Endothelial cell (in vitro differentiated cells): ENCODE data around the gene SCAF8. TPM values are rescaled to one million over a fixed set of nuclear protein-coding genes. Genes with fewer than 3 reads are reported as not detected.

Experiments
- DNase-seq: peaks from one replicate; pipeline ENCODE4 v3.0.0; 2021; ENCODE audit warnings: low spot score
- H3K27ac Mint-ChIP-seq: one replicate; pipeline ENCODE4 v1.8.0; 2021; ENCODE audit warnings: mixed read lengths, inconsistent platforms; ENCODE audit not compliant: unreplicated experiment
- H3K27me3 Mint-ChIP-seq: one replicate; pipeline ENCODE4 v1.8.0; 2021; ENCODE audit warnings: mild to moderate bottlenecking, moderate library complexity, mixed read lengths, inconsistent platforms; ENCODE audit not compliant: unreplicated experiment
- H3K36me3 Mint-ChIP-seq: one replicate; pipeline ENCODE4 v1.8.0; 2021; ENCODE audit warnings: mild to moderate bottlenecking, low read depth, mixed read lengths, inconsistent platforms; ENCODE audit not compliant: unreplicated experiment
- H3K4me1 Mint-ChIP-seq: one replicate; pipeline ENCODE4 v1.8.0; 2021; ENCODE audit warnings: mild to moderate bottlenecking, mixed read lengths, inconsistent platforms; ENCODE audit not compliant: unreplicated experiment
- H3K4me3 Mint-ChIP-seq: one replicate; pipeline ENCODE4 v1.8.0; 2021; ENCODE audit warnings: mild to moderate bottlenecking, mixed read lengths, inconsistent platforms; ENCODE audit not compliant: unreplicated experiment
- H3K9me3 Mint-ChIP-seq: one replicate; pipeline ENCODE4 v1.8.0; 2021; ENCODE audit warnings: mixed read lengths, inconsistent platforms; ENCODE audit not compliant: unreplicated experiment
- CTCF ChIP-seq: fragments of 200-600 bp; sonication (generic); IDR thresholded peaks from one replicate; pipeline ENCODE4 v1.5.0; 2021; ENCODE audit warnings: antibody characterized with exemption; ENCODE audit not compliant: unreplicated experiment
- total RNA-seq: library from RNA; stranded (reverse); fragmentation: NEBNext Ultra II Directional; extraction: Animal tissue kit (Norgen Biotek cat#: 25700); gene quantifications from one replicate; pipeline ENCODE4 v1.2.1, GENCODE V29; 2021; ENCODE audit not compliant: unreplicated experiment

Gene SCAF8
- total RNA-seq, 1 donor from 2014 or later, result 51.4 TPM

GRCh38 chr6:154821099-154821498, 87.9 kb downstream of the SCAF8 start:
- H3K4me3 Mint-ChIP-seq, result no peak overlapping the region
- no peak overlapping the region for H3K27ac Mint-ChIP-seq
- no peak for TF ChIP-seq CTCF
- H3K27me3 Mint-ChIP-seq, result no peaks in the 10 kb centered on the region
- no peak for DNase-seq
- no peaks in the 10 kb centered on the region for H3K9me3 Mint-ChIP-seq
- H3K4me1 Mint-ChIP-seq, result peaks cover 20% of the 10 kb centered on the region
- H3K36me3 Mint-ChIP-seq, result peaks cover 19% of the 10 kb centered on the region

- no peaks in the 10 kb centered on the region for H3K9me3 Mint-ChIP-seq
- DNase-seq, result no peak
- TF ChIP-seq CTCF, result no peak
- H3K4me3 Mint-ChIP-seq, result no peak overlapping the region
- no peaks in the 10 kb centered on the region for H3K27me3 Mint-ChIP-seq
- H3K4me1 Mint-ChIP-seq, result peaks cover 15% of the 10 kb centered on the region
- H3K27ac Mint-ChIP-seq, result peak overlapping the region; percentile 49
- H3K36me3 Mint-ChIP-seq, result peaks cover 14% of the 10 kb centered on the region
Observed at GRCh38 chr6:154821638-154822037, 88.4 kb downstream of the SCAF8 start.

- no peaks in the 10 kb centered on the region for H3K9me3 Mint-ChIP-seq
- H3K27me3 Mint-ChIP-seq, result peaks cover 3% of the 10 kb centered on the region
- H3K36me3 Mint-ChIP-seq, result peaks cover 16% of the 10 kb centered on the region
- peaks cover 14% of the 10 kb centered on the region for H3K4me1 Mint-ChIP-seq
- TF ChIP-seq CTCF, result no peak
- no peak overlapping the region for H3K4me3 Mint-ChIP-seq
- H3K27ac Mint-ChIP-seq, result peak overlapping the region; percentile 11
- no peak for DNase-seq
Observed at GRCh38 chr6:154822947-154823558, 89.8 kb downstream of the SCAF8 start.

- no peak for TF ChIP-seq CTCF
- peak; percentile 13 for DNase-seq
- H3K36me3 Mint-ChIP-seq, result peaks cover 16% of the 10 kb centered on the region
- no peaks in the 10 kb centered on the region for H3K9me3 Mint-ChIP-seq
- peaks cover 3% of the 10 kb centered on the region for H3K27me3 Mint-ChIP-seq
- H3K27ac Mint-ChIP-seq, result peak overlapping the region; percentile 50
- no peak overlapping the region for H3K4me3 Mint-ChIP-seq
- peaks cover 14% of the 10 kb centered on the region for H3K4me1 Mint-ChIP-seq
Observed at GRCh38 chr6:154824076-154824475, 90.9 kb downstream of the SCAF8 start.

- Mint-ChIP-seq H3K27me3 (peaks cover 3% of the 10 kb centered on the region), H3K9me3 (peaks cover 7% of the 10 kb centered on the region), H3K4me3 (no peak overlapping the region), H3K36me3 (peaks cover 25% of the 10 kb centered on the region), H3K27ac (no peak overlapping the region), H3K4me1 (peaks cover 20% of the 10 kb centered on the region)
- DNase-seq, result no peak
- no peak for TF ChIP-seq CTCF
Observed at GRCh38 chr6:154829970-154830369, 96.8 kb downstream of the SCAF8 start.
